GM19023 (cell line): ENCODE results near the gene ARRB1.
"Not testable (repeated sequence)": the region's sequence is repeated elsewhere in the genome, so short reads cannot be mapped to it uniquely, and the experiment has no call there.

Source experiments
- ATAC-seq: cut with Tn5 transposase; IDR thresholded peaks from one replicate; pipeline ENCODE4 v1.9.1; 2021; ENCODE audit warnings: mild to moderate bottlenecking, moderate library complexity; ENCODE audit not compliant: unreplicated experiment

Gene ARRB1

GRCh38 chr11:75351541-75351790 lies at the start of gene ARRB1:
Gene ARRB1 (minus strand): TSS chr11:75351661. CDS start chr11:75351607, 54 bp downstream.
- no peak for ATAC-seq

GRCh38 chr11:75400146-75400865 lies 48.8 kb upstream of the ARRB1 start:
- ATAC-seq = no peak

- peak; percentile 81 for ATAC-seq
Observed at GRCh38 chr11:75399344-75400145, 48.1 kb upstream of the ARRB1 start, which contains the start of gene RPS3. Gene RPS3 (plus strand): TSS chr11:75399518. CDS start chr11:75399548, 30 bp downstream.

- peak; percentile 9 for ATAC-seq
Observed at GRCh38 chr11:75398906-75399305, 47.4 kb upstream of the ARRB1 start.

GRCh38 chr11:75394085-75394840 lies 42.8 kb upstream of the ARRB1 start:
- no peak for ATAC-seq

GRCh38 chr11:75389925-75390324 lies 38.5 kb upstream of the ARRB1 start:
- no peak for ATAC-seq

GRCh38 chr11:75389276-75389605 lies 37.8 kb upstream of the ARRB1 start:
- ATAC-seq = no peak

- no peak for ATAC-seq
Observed at GRCh38 chr11:75388386-75389275, 37.2 kb upstream of the ARRB1 start.

- ATAC-seq = no peak
Observed at GRCh38 chr11:75387736-75388294, 36.4 kb upstream of the ARRB1 start.

GRCh38 chr11:75386942-75387630 lies 35.6 kb upstream of the ARRB1 start:
- no peak for ATAC-seq

GRCh38 chr11:75384438-75385080 lies 33.1 kb upstream of the ARRB1 start:
- no peak for ATAC-seq

GRCh38 chr11:75383246-75383645 lies 31.8 kb upstream of the ARRB1 start:
- no peak for ATAC-seq

- no peak for ATAC-seq
Observed at GRCh38 chr11:75380716-75381420, 29.4 kb upstream of the ARRB1 start.

- ATAC-seq = no peak
Observed at GRCh38 chr11:75380245-75380644, 28.8 kb upstream of the ARRB1 start.

GRCh38 chr11:75378776-75379175 lies 27.3 kb upstream of the ARRB1 start:
- ATAC-seq = not testable (repeated sequence)

GRCh38 chr11:75376175-75376574 lies 24.7 kb upstream of the ARRB1 start:
- ATAC-seq = no peak

- no peak for ATAC-seq
Observed at GRCh38 chr11:75375626-75376025, 24.2 kb upstream of the ARRB1 start.

GRCh38 chr11:75374646-75375045 lies 23.2 kb upstream of the ARRB1 start:
- no peak for ATAC-seq

- ATAC-seq = no peak
Observed at GRCh38 chr11:75373201-75373600, 21.7 kb upstream of the ARRB1 start.
